Right kidney (tissue), 1 donor: ENCODE data around the gene PLSCR1.
"Not testable (repeated sequence)": the region's sequence is repeated elsewhere in the genome, so short reads cannot be mapped to it uniquely, and the experiment has no call there.

Source experiments
- DNase-seq: peaks from one replicate; pipeline ENCODE4 v3.0.0-alpha.2; 2016

Gene PLSCR1

GRCh38 chr3:146517684-146518435, 26.5 kb downstream of the PLSCR1 start:
- no peak for DNase-seq

GRCh38 chr3:146513386-146514051, 30.9 kb downstream of the PLSCR1 start:
- DNase-seq: no peak

- peak; percentile 49 for DNase-seq
These were observed 32.8 kb downstream of the PLSCR1 start for GRCh38 chr3:146511402-146512134.

DNA sequence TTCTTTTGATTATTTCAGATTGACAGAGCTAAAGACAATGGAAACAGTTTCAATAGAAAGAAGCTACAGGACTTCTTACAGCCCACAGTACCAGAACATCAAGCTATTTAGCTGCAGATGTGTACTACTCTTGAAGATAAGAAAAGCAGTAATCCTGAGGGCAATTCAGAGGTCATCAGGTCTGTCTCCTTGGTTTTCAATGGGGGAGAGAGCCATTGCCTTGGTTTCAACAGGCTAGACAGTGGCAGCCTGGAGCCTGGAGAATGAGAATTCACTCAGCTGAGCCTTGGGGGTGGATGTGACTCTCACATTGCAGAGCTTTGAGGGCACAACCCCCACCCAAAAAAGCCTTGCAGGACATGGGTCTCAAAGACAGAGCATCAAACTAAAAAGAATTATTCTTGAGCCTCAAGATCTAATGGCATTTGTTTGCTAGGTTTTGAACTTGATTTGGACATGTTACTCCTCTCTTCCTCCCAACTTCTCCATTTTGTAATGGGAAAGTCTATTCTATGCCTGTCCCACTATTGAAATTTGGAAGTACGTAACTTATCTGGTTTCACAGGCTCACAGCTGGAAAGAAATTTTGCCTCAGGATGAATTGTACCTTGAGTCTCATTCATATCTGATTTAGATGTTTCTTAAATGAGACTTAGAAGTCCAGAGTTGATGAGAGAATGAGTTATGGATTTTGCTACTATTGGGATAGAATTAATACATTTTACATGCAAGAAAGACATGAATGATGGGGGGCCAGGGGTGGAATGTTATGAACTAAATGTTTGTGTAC, 36.9 kb downstream of the PLSCR1 start:
- no peak for DNase-seq

DNA sequence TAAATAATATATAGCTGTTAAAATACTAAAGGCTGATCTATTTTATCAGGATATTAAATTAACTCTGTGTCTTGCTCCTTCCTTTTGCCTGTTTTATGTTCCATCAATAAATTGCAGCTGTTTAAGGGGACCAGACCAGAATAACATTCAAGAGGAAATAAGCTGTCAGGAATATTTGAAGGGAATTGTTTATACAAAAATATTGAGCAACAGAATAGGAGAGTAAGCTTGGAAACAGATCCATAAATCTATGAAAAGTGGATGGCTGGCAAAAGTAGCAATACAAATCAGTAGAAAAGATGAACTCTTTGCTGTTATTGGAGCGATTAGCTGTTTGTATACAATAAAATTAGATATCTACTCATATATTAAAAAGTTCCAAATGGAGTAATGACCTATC, 38.9 kb downstream of the PLSCR1 start:
- DNase-seq: no peak

- no peak for DNase-seq
These were observed 39.8 kb downstream of the PLSCR1 start for GRCh38 chr3:146504498-146505197.

- DNase-seq: no peak
These were observed 40.8 kb downstream of the PLSCR1 start for GRCh38 chr3:146503461-146504202.

DNA sequence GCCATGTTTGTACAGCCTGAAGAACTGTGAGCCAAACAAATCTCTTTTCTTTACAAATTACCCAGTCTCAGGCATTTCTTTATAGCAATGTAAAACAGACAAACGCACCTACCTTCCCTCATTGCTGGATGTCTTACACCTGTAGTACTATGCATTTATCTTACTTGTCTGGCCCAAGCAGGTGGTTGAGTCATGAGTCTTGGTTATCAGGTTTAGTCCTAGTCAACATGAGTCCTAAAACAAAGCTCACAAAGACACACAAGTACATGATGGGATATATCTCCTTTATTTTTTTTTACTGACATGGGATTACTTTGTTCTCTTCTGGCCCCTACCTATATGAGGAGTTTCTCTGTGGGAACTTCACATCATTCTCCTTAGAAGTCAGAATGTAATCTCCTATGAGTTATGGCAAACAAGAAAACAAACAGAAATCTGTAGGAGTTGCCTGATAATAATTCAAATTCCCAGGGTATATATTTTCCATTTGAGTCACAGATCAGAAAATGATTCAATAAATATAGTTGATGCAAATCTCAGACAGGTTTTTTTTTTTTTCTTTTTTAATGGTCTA, 41.4 kb downstream of the PLSCR1 start:
- DNase-seq: no peak

- no peak for DNase-seq
These were observed 42.7 kb downstream of the PLSCR1 start for GRCh38 chr3:146501752-146502151.

- no peak for DNase-seq
These were observed 44.7 kb downstream of the PLSCR1 start for GRCh38 chr3:146499701-146500100.

GRCh38 chr3:146498002-146498736, 46.2 kb downstream of the PLSCR1 start:
- no peak for DNase-seq

GRCh38 chr3:146497145-146497843, 47.1 kb downstream of the PLSCR1 start:
- DNase-seq: not testable (repeated sequence)

GRCh38 chr3:146496726-146497125, 47.7 kb downstream of the PLSCR1 start:
- DNase-seq: no peak

DNA sequence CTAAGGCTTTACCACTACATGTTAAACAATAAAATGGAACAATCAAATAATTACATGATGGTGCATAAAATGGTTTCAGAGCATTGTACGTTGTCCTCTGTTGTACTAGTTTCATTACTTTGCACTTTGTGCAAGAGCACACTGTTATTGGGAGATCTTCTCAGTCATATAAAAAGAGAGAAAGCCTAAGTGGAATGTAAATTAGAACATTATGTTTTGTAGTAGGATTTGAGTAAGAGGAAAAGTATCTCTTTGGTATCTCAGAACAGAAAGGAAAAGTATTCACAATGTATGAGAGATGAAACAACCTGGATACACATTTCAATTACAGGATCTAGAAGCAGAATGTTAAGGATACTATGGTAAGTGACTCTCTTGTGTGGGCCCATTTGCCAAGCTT, 48.2 kb downstream of the PLSCR1 start:
- no peak for DNase-seq

DNA sequence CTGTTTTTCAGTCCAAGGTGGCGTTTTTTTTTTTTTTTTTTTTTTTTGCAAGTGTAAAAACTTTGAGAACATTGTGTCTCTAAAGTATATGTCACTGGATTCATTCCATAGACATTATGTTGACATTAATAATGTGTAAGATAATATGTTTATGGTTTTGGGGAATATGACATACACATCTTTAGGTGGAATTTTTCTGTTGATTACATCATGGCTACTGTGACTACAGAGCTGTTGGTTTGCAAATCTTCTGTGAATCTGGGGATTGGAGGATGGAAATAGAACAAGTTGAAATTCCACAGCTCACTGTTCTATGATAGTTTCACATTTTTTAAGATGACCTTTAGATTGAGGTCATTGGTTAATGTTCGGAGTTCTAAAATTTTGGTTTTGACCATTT, 50.6 kb downstream of the PLSCR1 start:
- no peak for DNase-seq

- no peak for DNase-seq
These were observed 51.2 kb downstream of the PLSCR1 start for GRCh38 chr3:146493221-146493620.

- DNase-seq: no peak
These were observed 53.1 kb downstream of the PLSCR1 start for GRCh38 chr3:146491303-146491702.

DNA sequence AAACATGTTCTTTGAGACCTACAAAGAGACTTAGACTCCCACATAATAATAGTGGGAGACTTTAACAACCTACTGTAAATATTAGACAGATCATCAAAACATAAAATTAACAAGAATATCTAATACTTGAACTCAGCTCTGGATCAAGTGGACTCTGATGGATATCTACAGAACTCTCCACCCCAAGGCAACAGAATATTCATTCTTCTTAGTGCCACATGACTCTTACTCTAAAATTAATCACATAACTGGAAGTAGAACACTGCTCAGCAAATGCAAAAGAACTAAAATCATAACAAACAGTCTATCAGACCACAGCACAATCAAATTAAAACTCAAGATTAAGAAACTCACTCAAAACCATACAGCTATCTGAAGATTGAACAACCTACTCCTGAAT, 59.1 kb downstream of the PLSCR1 start:
- no peak for DNase-seq

DNA sequence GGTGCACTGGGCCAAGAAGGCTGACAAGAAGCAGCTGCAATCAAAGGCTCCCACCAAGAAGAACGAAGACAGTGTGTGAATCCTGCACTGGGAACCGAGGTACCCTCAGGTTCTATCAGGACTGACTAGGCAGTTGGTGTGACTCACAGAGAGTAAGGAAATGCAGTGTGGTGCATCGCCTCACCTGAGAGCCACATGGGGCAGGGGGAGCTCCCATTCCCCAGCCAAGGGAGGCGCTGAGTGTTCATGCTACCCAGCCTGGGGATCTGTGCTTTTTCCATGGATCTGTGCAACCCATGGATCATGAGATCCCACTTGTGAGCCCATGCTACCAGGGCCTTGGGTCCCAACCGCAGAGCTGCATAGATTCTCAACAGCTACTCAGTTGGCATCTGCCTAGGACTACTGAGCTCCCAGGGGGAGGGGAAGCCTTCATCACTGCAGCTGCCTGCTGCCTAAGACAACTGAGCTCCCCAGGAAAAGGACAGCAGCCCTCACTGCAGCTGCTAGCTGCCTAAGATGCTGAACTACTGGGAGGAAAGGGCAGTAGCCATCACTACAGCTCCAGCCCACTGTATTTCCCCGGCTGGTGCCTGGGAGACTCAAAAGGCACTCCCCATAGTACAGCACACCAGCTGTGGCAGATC, 68.2 kb downstream of the PLSCR1 start:
- no peak for DNase-seq
